ENCODE measurements around the gene STK39. TPM values are rescaled to one million over a fixed set of nuclear protein-coding genes. Genes with fewer than 3 reads are reported as not detected.

Gene STK39
- total and polyA plus RNA-seq, 2 donors (not counting 1 experiment from before 2014, with no cell fraction given) = 16.7 to 30.1 TPM

GRCh38 chr2:167908786-167909185 is 338.6 kb downstream of the STK39 start:
- TF ChIP-seq CTCF (conservative IDR thresholded peaks at IDR 0.05 in 1 of 2, IDR thresholded peaks at IDR 0.05 in 1 of 2; ENCODE audit: low read depth in 1 of 2, low read length in 2 of 2) (no peak), EZH2 (IDR thresholded peaks at IDR 0.05; ENCODE audit: low read length, missing control alignments) (no peak)

GRCh38 chr2:167905668-167906067 is 341.7 kb downstream of the STK39 start:
- Histone ChIP-seq H3K4me2 (ENCODE audit: extremely low read depth, insufficient read depth, low read length) (no peak overlapping the region), H3K27me3 (ENCODE audit: control insufficient read depth, insufficient read depth, low read length) (no peaks in the 10 kb centered on the region), H4K20me1 (ENCODE audit: control insufficient read depth, extremely low read depth, insufficient read depth, low read length) (no peaks in the 10 kb centered on the region), H3K36me3 (ENCODE audit: control insufficient read depth, insufficient read depth, low read length) (no peaks in the 10 kb centered on the region), H3K9me3 (ENCODE audit: control insufficient read depth, insufficient read depth, low read depth, low read length) (no peaks in the 10 kb centered on the region), H2AFZ (ENCODE audit: low read length) (no peak overlapping the region), H3K27ac (ENCODE audit: insufficient read depth, low read length) (no peak overlapping the region), H3K4me3 (replicated peaks in 1 of 4; ENCODE audit: control extremely low read depth in 1 of 4, insufficient read depth in 1 of 4, low read depth in 3 of 4, low read length in 4 of 4) (no peak overlapping the region), H3K9ac (ENCODE audit: insufficient read depth, low read length) (no peak overlapping the region), H3K79me2 (ENCODE audit: control insufficient read depth, insufficient read depth, low read length) (no peaks in the 10 kb centered on the region), H3K4me1 (ENCODE audit: control insufficient read depth, extremely low read depth, insufficient read depth, low read length) (no peaks in the 10 kb centered on the region)
- TF ChIP-seq CTCF (conservative IDR thresholded peaks at IDR 0.05 in 1 of 2, IDR thresholded peaks at IDR 0.05 in 1 of 2; ENCODE audit: low read depth in 1 of 2, low read length in 2 of 2) = no peak
- no peak for TF ChIP-seq EZH2 (IDR thresholded peaks at IDR 0.05; ENCODE audit: low read length, missing control alignments)
- DNase-seq (ENCODE audit: low read depth in 2 of 2) = no peak

More at GRCh38 chr2:167908786-167909185, 338.6 kb downstream of the STK39 start:
- Histone ChIP-seq H3K36me3 (ENCODE audit: control insufficient read depth, insufficient read depth, low read length) (no peaks in the 10 kb centered on the region), H3K9me3 (ENCODE audit: control insufficient read depth, insufficient read depth, low read depth, low read length) (no peaks in the 10 kb centered on the region), H3K4me1 (ENCODE audit: control insufficient read depth, extremely low read depth, insufficient read depth, low read length) (no peaks in the 10 kb centered on the region), H3K79me2 (ENCODE audit: control insufficient read depth, insufficient read depth, low read length) (no peaks in the 10 kb centered on the region), H3K4me2 (ENCODE audit: extremely low read depth, insufficient read depth, low read length) (no peak overlapping the region), H3K27ac (ENCODE audit: insufficient read depth, low read length) (no peak overlapping the region), H3K9ac (ENCODE audit: insufficient read depth, low read length) (no peak overlapping the region), H3K4me3 (replicated peaks in 1 of 4; ENCODE audit: control extremely low read depth in 1 of 4, insufficient read depth in 1 of 4, low read depth in 3 of 4, low read length in 4 of 4) (no peak overlapping the region), H3K27me3 (ENCODE audit: control insufficient read depth, insufficient read depth, low read length) (no peaks in the 10 kb centered on the region), H2AFZ (ENCODE audit: low read length) (no peak overlapping the region), H4K20me1 (ENCODE audit: control insufficient read depth, extremely low read depth, insufficient read depth, low read length) (no peaks in the 10 kb centered on the region)
- DNase-seq (ENCODE audit: low read depth in 2 of 2) = no peak

Other genes starting within 250 kb of the STK39 start
- gene CERS6, start 208.7 kb upstream of the STK39 start, total RNA-seq = 13.9 and 16.5 TPM in 2 replicates
- gene CERS6, start 208.7 kb upstream of the STK39 start, polyA plus RNA-seq = 6.3 and 7.2 TPM in 2 replicates

All from fibroblast of lung (primary cell).